Ovary (tissue), 9 donors: ENCODE data around the gene HOXC11. TPM values are rescaled to one million over a fixed set of nuclear protein-coding genes. Genes with fewer than 3 reads are reported as not detected.

Experiments
- DNase-seq, 5 donors: peaks; one replicate each; pipeline ENCODE4 v3.0.0-alpha.2; 2019 to 2020
- H3K27ac ChIP-seq, 2 donors: fragments of 200-600 bp; one replicate each; pipeline versions ENCODE4 v1.5.1 to v1.8.0; 2019 to 2022
- H3K27me3 ChIP-seq: fragments of 200-600 bp; one replicate; pipeline ENCODE4 v1.8.0; 2022
- H3K36me3 ChIP-seq: fragments of 200-600 bp; sonication (generic); one replicate; pipeline ENCODE4 v1.5.1; 2019
- H3K4me1 ChIP-seq: one replicate; pipeline ENCODE4 v1.8.1; 2013; ENCODE audit warnings: mild to moderate bottlenecking, moderate library complexity; ENCODE audit not compliant: insufficient read depth
- H3K4me3 ChIP-seq: fragments of 200-600 bp; sonication (generic); one replicate; pipeline ENCODE4 v1.5.1; 2017
- H3K9me3 ChIP-seq, 2 donors: fragments of 200-600 bp in 1 of 2; sonication (generic) in 1 of 2; one replicate each; pipeline versions ENCODE4 v1.5.1 to v1.8.1; 2013 to 2019; ENCODE audit warnings: mild to moderate bottlenecking in 1 of 2, moderate library complexity in 1 of 2
- EP300 ChIP-seq: sonication (generic); formaldehyde crosslinking; IDR thresholded peaks from one replicate; pipeline ENCODE4 v1.6.1; 2017; ENCODE audit warnings: antibody characterized with exemption
- POLR2A ChIP-seq: fragments of 450-650 bp; IDR thresholded peaks from one replicate; pipeline ENCODE4 v1.6.1; 2017; ENCODE audit warnings: antibody characterized with exemption, mild to moderate bottlenecking, moderate library complexity
- WGBS, 3 donors: extraction: QIAGEN DNeasy Blood & Tissue Kit in 1 of 3; methylation state at CpG; one replicate each; pipeline versions ENCODE4 v1.1.5 to v1.1.7; 2013 to 2017; 5-methylcytosine and 5-hydroxymethylcytosine counted together
- intact Hi-C, 4 donors: fragments of 100-400 bp; cut with DNase I; formaldehyde crosslinking; loops; one replicate each; pipeline versions ENCODE4 v1.11.0 to v1.15.1; 2022 to 2023
- polyA plus RNA-seq, 2 donors: library from polyadenylated mRNA; stranded (reverse); fragments of 200-250 nt in 1 of 2; fragments of 350-450 nt in 1 of 2; fragmentation: Illumina TruSeq in 1 of 2; extraction: RNeasy Lipid Tissue Mini Kit (QIAGEN cat#74804) in 1 of 2; gene quantifications; one replicate each; pipeline ENCODE4 v1.2.3, GENCODE V29; 2013 to 2014
- total RNA-seq, 7 donors: library from RNA; depleted of rRNA in 2 of 7; stranded (reverse); fragments of >200 nt in 2 of 7; fragmentation: NEBNext Ultra II Directional in 3 of 7; extraction: Animal tissue kit (Norgen Biotek cat#: 25700) in 3 of 7; gene quantifications; one replicate each; pipeline versions ENCODE4 v1.1.0 to v1.2.4, GENCODE V29; 2016 to 2023
- TF ChIP-seq, protein P1 (sequence below), 3 donors: fragments of 450-650 bp in 2 of 3; fragments of 200-600 bp in 1 of 3; IDR thresholded peaks; one replicate each; pipeline versions ENCODE4 v1.5.1 to v1.8.0; 2016 to 2022; ENCODE audit warnings: antibody characterized with exemption in 3 of 3, mild to moderate bottlenecking in 1 of 3
- donor health status: DM: no; HTN: no; CAD: no; lungs with moderate emphysema.
- donor health status: DM: no; HTN: no; CAD: no.
- donor health status: Bipolar disorder and iron deficiency.
- donor health status: DM: yes; HTN: yes; CAD: no.
- donor health status: DM: no; HTN: no; CAD: no.
- donor health status: DM: yes; HTN: yes; CAD: no.

Gene HOXC11
- total and polyA plus RNA-seq, 9 donors, result 0.12 to 1.1 TPM; not detected in 7

GRCh38 chr12:53942467-53942997 lies 30.4 kb upstream of the HOXC11 start:
- DNase-seq, result no peak
- TF ChIP-seq POLR2A (no peak), EP300 (no peak)
- TF ChIP-seq, protein P1, sequence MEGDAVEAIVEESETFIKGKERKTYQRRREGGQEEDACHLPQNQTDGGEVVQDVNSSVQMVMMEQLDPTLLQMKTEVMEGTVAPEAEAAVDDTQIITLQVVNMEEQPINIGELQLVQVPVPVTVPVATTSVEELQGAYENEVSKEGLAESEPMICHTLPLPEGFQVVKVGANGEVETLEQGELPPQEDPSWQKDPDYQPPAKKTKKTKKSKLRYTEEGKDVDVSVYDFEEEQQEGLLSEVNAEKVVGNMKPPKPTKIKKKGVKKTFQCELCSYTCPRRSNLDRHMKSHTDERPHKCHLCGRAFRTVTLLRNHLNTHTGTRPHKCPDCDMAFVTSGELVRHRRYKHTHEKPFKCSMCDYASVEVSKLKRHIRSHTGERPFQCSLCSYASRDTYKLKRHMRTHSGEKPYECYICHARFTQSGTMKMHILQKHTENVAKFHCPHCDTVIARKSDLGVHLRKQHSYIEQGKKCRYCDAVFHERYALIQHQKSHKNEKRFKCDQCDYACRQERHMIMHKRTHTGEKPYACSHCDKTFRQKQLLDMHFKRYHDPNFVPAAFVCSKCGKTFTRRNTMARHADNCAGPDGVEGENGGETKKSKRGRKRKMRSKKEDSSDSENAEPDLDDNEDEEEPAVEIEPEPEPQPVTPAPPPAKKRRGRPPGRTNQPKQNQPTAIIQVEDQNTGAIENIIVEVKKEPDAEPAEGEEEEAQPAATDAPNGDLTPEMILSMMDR (IDR thresholded peaks at IDR 0.05), result no peak
- WGBS, 3 donors, result 10 to 24% (median 13%) methylated on average over 2 of the region's 2 CpGs
- Histone ChIP-seq H3K9me3 (no peaks in the 10 kb centered on the region), H3K36me3 (no peaks in the 10 kb centered on the region), H3K27ac (no peak overlapping the region), H3K4me1 (no peaks in the 10 kb centered on the region), H3K27me3 (peaks cover 2% of the 10 kb centered on the region), H3K4me3 (no peak overlapping the region)
- intact Hi-C loops, result no loop called here

- Histone ChIP-seq H3K9me3 (no peaks in the 10 kb centered on the region), H3K4me3 (no peak overlapping the region), H3K27me3 (peaks cover 2% of the 10 kb centered on the region), H3K27ac (no peak overlapping the region), H3K36me3 (no peaks in the 10 kb centered on the region), H3K4me1 (no peaks in the 10 kb centered on the region)
- 18 to 27% (median 25%) methylated on average over 4 of the region's 4 CpGs for WGBS, 3 donors
- intact Hi-C loops, result no loop called here
- TF ChIP-seq EP300 (no peak), POLR2A (no peak)
- TF ChIP-seq, protein P1 (IDR thresholded peaks at IDR 0.05), result no peak
- no peak for DNase-seq
Measured at GRCh38 chr12:53944209-53944608, 28.7 kb upstream of the HOXC11 start.

GRCh38 chr12:53944907-53945847 lies 27.7 kb upstream of the HOXC11 start:
- Histone ChIP-seq H3K27ac (no peak overlapping the region), H3K36me3 (no peaks in the 10 kb centered on the region), H3K27me3 (peaks cover 3% of the 10 kb centered on the region), H3K4me1 (no peaks in the 10 kb centered on the region), H3K9me3 (no peaks in the 10 kb centered on the region), H3K4me3 (no peak overlapping the region)
- intact Hi-C loops, result no loop called here
- TF ChIP-seq POLR2A (no peak), EP300 (no peak)
- TF ChIP-seq, protein P1 (IDR thresholded peaks at IDR 0.05), result no peak
- no peak for DNase-seq
- 5 to 12% (median 5%) methylated on average over 51 of the region's 51 CpGs for WGBS, 3 donors

DNA sequence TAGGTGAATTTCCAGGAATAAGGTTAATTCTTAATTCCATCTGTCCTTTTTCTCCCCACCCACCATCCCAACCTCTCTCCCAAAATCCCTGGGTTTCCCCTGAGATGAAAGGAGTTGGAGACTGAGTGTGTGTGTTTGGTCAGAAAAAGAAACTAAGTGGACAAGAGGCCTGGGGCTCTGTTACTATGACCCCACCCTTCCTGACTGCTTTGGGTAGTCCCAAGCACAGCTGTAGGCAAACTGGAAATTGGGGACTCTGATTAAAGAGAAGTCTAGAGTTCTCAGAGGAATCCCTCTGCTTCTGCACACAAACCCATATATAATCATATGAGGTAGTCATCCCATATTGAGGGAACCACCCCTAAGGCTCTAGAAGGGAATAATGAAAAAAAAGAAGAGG lies 25.2 kb upstream of the HOXC11 start:
- TF ChIP-seq, protein P1 (IDR thresholded peaks at IDR 0.05), result no peak
- TF ChIP-seq POLR2A (no peak), EP300 (no peak)
- peaks cover 4% of the 10 kb centered on the region for H3K4me1 ChIP-seq
- no peak overlapping the region for H3K4me3 ChIP-seq
- no peak for DNase-seq
- intact Hi-C loops, result no loop called here
- H3K27ac ChIP-seq, result no peak overlapping the region
- H3K27me3 ChIP-seq, result peaks cover 7% of the 10 kb centered on the region
- no peaks in the 10 kb centered on the region for H3K36me3 ChIP-seq
- H3K9me3 ChIP-seq, result no peaks in the 10 kb centered on the region
